AG10803 (cell line): ENCODE measurements around the gene ZNF503.
"Not testable (repeated sequence)": the region's sequence is repeated elsewhere in the genome, so short reads cannot be mapped to it uniquely, and the experiment has no call there.

ENCODE experiments used
- DNase-seq: peaks from one replicate; pipeline ENCODE4 v3.0.0; 2010; ENCODE audit warnings: low read depth
- H3K4me3 ChIP-seq: 2 replicates; pipeline ENCODE4 v1.5.1; 2011; ENCODE audit warnings: mild to moderate bottlenecking, low read length, control low read depth
- TF ChIP-seq, protein P1 (sequence below): conservative IDR thresholded peaks from 2 replicates; pipeline ENCODE4 v1.5.1; 2011; ENCODE audit warnings: mild to moderate bottlenecking, low read length, control low read depth, inconsistent platforms

The ZNF503 gene

DNA sequence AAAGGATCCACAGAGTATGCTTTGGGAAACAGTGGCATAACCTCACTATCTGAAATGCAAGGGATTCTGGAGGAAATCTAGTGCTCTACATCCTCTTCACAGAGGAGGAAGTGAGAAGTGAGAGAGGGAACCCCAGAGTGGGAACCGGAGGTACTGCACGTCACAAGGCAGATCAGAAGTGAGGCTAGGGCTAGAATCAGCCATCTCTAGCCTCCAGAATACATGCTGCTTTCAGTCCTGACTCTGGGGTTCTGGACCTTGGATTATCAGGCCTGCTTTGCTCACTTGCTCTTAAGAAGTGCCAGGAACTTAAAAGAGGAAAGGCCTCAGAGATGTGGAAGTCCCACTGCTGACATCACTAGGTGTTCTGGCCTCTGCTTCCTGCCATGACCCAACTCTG is 25.7 kb downstream of the ZNF503 start:
- no peak for DNase-seq
- TF ChIP-seq, protein P1, sequence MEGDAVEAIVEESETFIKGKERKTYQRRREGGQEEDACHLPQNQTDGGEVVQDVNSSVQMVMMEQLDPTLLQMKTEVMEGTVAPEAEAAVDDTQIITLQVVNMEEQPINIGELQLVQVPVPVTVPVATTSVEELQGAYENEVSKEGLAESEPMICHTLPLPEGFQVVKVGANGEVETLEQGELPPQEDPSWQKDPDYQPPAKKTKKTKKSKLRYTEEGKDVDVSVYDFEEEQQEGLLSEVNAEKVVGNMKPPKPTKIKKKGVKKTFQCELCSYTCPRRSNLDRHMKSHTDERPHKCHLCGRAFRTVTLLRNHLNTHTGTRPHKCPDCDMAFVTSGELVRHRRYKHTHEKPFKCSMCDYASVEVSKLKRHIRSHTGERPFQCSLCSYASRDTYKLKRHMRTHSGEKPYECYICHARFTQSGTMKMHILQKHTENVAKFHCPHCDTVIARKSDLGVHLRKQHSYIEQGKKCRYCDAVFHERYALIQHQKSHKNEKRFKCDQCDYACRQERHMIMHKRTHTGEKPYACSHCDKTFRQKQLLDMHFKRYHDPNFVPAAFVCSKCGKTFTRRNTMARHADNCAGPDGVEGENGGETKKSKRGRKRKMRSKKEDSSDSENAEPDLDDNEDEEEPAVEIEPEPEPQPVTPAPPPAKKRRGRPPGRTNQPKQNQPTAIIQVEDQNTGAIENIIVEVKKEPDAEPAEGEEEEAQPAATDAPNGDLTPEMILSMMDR: no peak
- no peak overlapping the region for H3K4me3 ChIP-seq

DNA sequence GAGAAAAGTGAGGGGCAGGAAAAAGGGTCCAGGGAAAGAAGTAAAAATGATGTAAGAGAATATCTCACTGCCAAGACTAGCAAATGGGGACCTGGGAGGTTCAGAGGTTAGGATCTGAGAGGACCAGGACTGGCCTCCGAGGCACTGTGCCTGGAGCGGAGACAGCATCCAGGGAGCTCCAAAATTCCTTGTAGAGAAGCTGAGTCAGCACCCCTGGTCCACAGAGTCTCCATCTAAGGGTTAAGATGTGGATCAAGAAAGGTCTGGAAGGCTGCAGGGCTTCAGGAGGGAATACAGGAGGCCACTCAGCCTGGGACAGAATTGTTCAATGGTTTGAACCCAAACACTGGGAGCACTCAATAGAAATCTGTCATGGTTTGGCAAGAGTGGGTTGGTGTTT is 30.6 kb downstream of the ZNF503 start:
- H3K4me3 ChIP-seq: no peak overlapping the region
- no peak for DNase-seq
- TF ChIP-seq, protein P1: no peak

GRCh38 chr10:75369838-75370237 is 31.7 kb downstream of the ZNF503 start:
- H3K4me3 ChIP-seq, DNase-seq: not testable (repeated sequence)

- TF ChIP-seq, protein P1: no peak
- no peak overlapping the region for H3K4me3 ChIP-seq
- no peak for DNase-seq
Measured at GRCh38 chr10:75367901-75368300, 33.7 kb downstream of the ZNF503 start.

DNA sequence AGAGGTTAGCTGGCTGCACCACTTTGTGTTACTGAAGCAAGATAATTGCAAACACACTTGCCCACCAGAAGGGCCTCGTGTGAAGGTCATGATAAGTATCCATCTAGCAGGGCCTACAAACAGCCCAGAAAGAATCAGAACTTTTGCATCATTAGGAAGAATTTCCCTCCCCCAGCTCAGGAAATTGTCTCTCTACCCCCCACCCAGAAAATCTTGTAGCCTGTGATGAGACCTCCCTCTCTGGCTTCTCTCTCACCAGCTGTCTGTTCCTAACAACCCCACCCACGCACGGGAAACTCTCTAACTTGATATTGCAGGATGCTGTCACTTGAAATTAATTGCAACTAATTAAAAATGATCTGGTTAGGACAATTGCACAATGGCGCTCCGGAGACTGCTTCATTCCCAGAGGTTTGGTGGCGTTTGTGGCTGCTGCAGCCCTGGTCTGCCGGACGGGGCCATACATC is 34.5 kb downstream of the ZNF503 start:
- H3K4me3 ChIP-seq: no peak overlapping the region
- TF ChIP-seq, protein P1: no peak
- peak; percentile 21 for DNase-seq

DNA sequence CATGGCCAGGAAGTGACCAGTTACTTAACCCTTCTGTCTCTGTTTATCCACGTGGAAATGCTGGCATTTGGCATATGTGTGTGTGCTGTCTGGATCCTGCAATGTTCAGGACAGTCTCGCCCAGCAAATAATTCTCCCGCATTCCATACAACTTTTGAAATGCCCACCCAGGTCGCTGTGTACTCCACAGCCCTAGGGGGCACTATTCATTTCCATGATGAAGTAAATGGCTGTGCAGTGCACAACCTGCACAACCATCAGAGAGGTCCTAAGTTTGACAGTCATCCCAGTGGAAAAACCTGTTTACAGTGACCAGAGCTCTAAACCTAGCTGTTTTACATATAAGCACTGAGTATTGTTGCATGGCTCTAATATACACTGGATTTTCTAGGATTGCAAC is 38.1 kb downstream of the ZNF503 start:
- no peak for DNase-seq
- TF ChIP-seq, protein P1: no peak
- H3K4me3 ChIP-seq: no peak overlapping the region

GRCh38 chr10:75359876-75360275 is 41.7 kb downstream of the ZNF503 start:
- not testable (repeated sequence) for DNase-seq, H3K4me3 ChIP-seq

DNA sequence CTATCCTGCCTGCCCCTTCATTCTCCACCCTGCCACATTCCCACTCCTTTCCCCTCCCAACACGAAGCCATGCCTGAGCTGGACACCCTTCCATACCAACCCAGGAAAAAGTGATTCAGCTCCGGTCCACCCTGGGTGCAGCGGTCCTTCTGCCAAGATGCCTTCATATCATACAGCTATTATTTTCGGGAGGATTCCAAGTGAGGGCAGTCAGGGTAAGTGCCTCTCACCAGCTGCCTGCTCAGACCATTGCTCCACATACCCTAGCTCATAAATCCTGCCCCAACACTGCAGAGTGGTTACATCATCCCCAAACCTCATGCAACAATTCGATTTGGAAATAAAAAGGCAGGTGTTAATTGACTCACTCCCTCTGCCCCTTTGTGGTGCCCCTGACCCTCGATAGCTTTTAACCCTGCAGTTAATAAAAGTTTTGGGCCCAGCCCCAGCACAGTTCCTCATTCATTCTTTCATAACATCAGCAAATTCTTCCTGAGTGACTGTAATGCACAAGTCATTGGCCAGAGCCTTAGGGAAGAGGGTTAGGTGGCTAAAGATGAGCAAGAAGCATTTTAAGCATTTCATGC is 42.6 kb downstream of the ZNF503 start:
- H3K4me3 ChIP-seq: no peak overlapping the region
- DNase-seq: peak; percentile 94
- TF ChIP-seq, protein P1: no peak
